Liver (tissue), 9 donors: ENCODE data around the gene TUSC2. TPM values are rescaled to one million over a fixed set of nuclear protein-coding genes. Genes with fewer than 3 reads are reported as not detected.

Experiments
- DNase-seq: peaks from one replicate; pipeline ENCODE4 v3.0.0-alpha.2; 2017; ENCODE audit warnings: low spot score
- H3K27ac ChIP-seq, 2 donors: one replicate each; pipeline ENCODE4 v1.7.0; 2013; ENCODE audit warnings: inconsistent platforms in 2 of 2, low read length in 2 of 2, control low read depth in 1 of 2, low read depth in 1 of 2, mild to moderate bottlenecking in 1 of 2
- H3K27me3 ChIP-seq, 4 donors: one replicate each; pipeline versions ENCODE4 v1.6.1 to v1.7.0; 2013; ENCODE audit warnings: low read length in 3 of 4, inconsistent platforms in 1 of 4, mild to moderate bottlenecking in 1 of 4, moderate library complexity in 1 of 4; ENCODE audit not compliant: control insufficient read depth in 4 of 4, insufficient read depth in 4 of 4
- H3K36me3 ChIP-seq, 4 donors: one replicate each; pipeline versions ENCODE4 v1.6.1 to v1.7.0; 2013; ENCODE audit warnings: low read length in 3 of 4, mild to moderate bottlenecking in 3 of 4, low read depth in 1 of 4, moderate library complexity in 1 of 4; ENCODE audit not compliant: control insufficient read depth in 4 of 4, insufficient read depth in 3 of 4
- H3K4me1 ChIP-seq, 4 donors: one replicate each; pipeline versions ENCODE4 v1.6.1 to v1.7.0; 2013; ENCODE audit warnings: low read length in 3 of 4, mild to moderate bottlenecking in 3 of 4, moderate library complexity in 1 of 4; ENCODE audit not compliant: control insufficient read depth in 4 of 4, insufficient read depth in 4 of 4
- H3K4me3 ChIP-seq, 3 donors: one replicate each; pipeline versions ENCODE4 v1.6.1 to v1.7.0; 2013; ENCODE audit warnings: low read length in 3 of 3, control low read depth in 1 of 3, low read depth in 1 of 3, mild to moderate bottlenecking in 1 of 3
- H3K9ac ChIP-seq, 2 donors: one replicate each; pipeline ENCODE4 v1.7.0; 2013; ENCODE audit warnings: low read length in 2 of 2, mild to moderate bottlenecking in 2 of 2, moderate library complexity in 2 of 2, control low read depth in 1 of 2, low read depth in 1 of 2
- H3K9me3 ChIP-seq, 4 donors: one replicate each; pipeline versions ENCODE4 v1.6.1 to v1.7.0; 2013; ENCODE audit warnings: low read length in 3 of 4; ENCODE audit not compliant: control insufficient read depth in 4 of 4
- EGR1 ChIP-seq, 2 donors: IDR thresholded peaks; 2 replicates each; pipeline ENCODE4 v1.6.1; 2016 to 2018; ENCODE audit warnings: antibody characterized with exemption in 2 of 2, low read depth in 2 of 2
- FOXA1 ChIP-seq: IDR thresholded peaks from 2 replicates; pipeline ENCODE4 v1.6.1; 2016; ENCODE audit warnings: antibody characterized with exemption
- FOXA2 ChIP-seq: IDR thresholded peaks from 2 replicates; pipeline ENCODE4 v1.6.1; 2016; ENCODE audit warnings: antibody characterized with exemption
- GABPA ChIP-seq, 2 donors: IDR thresholded peaks in 1 of 2; conservative IDR thresholded peaks in 1 of 2; 2 replicates each; pipeline ENCODE4 v1.6.1; 2016; ENCODE audit warnings: antibody characterized with exemption in 2 of 2, mild to moderate bottlenecking in 1 of 2, moderate library complexity in 1 of 2
- HNF4A ChIP-seq, 2 donors: conservative IDR thresholded peaks; 2 replicates each; pipeline ENCODE4 v1.6.1; 2016; ENCODE audit warnings: antibody characterized with exemption in 2 of 2, mild to moderate bottlenecking in 2 of 2
- HNF4G ChIP-seq: IDR thresholded peaks from 2 replicates; pipeline ENCODE4 v1.6.1; 2016; ENCODE audit warnings: antibody characterized with exemption
- JUND ChIP-seq, 2 donors: IDR thresholded peaks; 2 replicates each; pipeline ENCODE4 v1.6.1; 2016; ENCODE audit warnings: antibody characterized with exemption in 2 of 2
- NR2F2 ChIP-seq: IDR thresholded peaks from 2 replicates; pipeline ENCODE4 v1.6.1; 2016; ENCODE audit warnings: antibody characterized with exemption
- RAD21 ChIP-seq, 2 donors: IDR thresholded peaks; 2 replicates each; pipeline ENCODE4 v1.6.1; 2016; ENCODE audit warnings: antibody characterized with exemption in 2 of 2, mild to moderate bottlenecking in 2 of 2
- RXRA ChIP-seq, 2 donors: IDR thresholded peaks; 2 replicates each; pipeline ENCODE4 v1.6.1; 2017 to 2018; ENCODE audit warnings: antibody characterized with exemption in 2 of 2, mild to moderate bottlenecking in 1 of 2
- SP1 ChIP-seq: IDR thresholded peaks from 2 replicates; pipeline ENCODE4 v1.6.1; 2018; ENCODE audit warnings: antibody characterized with exemption, mild to moderate bottlenecking
- TAF1 ChIP-seq: conservative IDR thresholded peaks from 2 replicates; pipeline ENCODE4 v1.6.1; 2016; ENCODE audit warnings: antibody characterized with exemption, mild to moderate bottlenecking
- YY1 ChIP-seq: IDR thresholded peaks from 2 replicates; pipeline ENCODE4 v1.6.1; 2016; ENCODE audit warnings: antibody characterized with exemption, mild to moderate bottlenecking
- WGBS: extraction: QIAGEN DNeasy Blood & Tissue Kit; methylation state at CpG from one replicate; pipeline ENCODE4 v1.1.7; 2013; 5-methylcytosine and 5-hydroxymethylcytosine counted together
- polyA plus RNA-seq, 2 donors: library from polyadenylated mRNA; stranded (reverse) in 1 of 2; unstranded in 1 of 2; fragments of 200-250 nt in 1 of 2; fragments of >200 nt in 1 of 2; fragmentation: Nextera tagmentation in 1 of 2; extraction: Ambion mirVana in 1 of 2; gene quantifications; one replicate each; pipeline versions ENCODE4 v1.2.1 to v1.2.3, GENCODE V29; 2013 to 2015
- total RNA-seq, 2 donors: library from RNA; depleted of rRNA; stranded (reverse); fragments of >200 nt; gene quantifications; one replicate each; pipeline ENCODE4 v1.2.3, GENCODE V29; 2014
- TF ChIP-seq, protein P1 (sequence below): IDR thresholded peaks from 2 replicates; pipeline ENCODE4 v1.6.1; 2016; ENCODE audit warnings: antibody characterized with exemption
- TF ChIP-seq, protein P2 (sequence below): IDR thresholded peaks from 2 replicates; pipeline ENCODE4 v1.6.1; 2016; ENCODE audit warnings: antibody characterized with exemption
- TF ChIP-seq, protein P3 (sequence below): fragments of 150-350 bp; IDR thresholded peaks from 2 replicates; pipeline ENCODE4 v1.5.1; 2017; ENCODE audit warnings: improper control_type of control experiment, low read depth, low read length; ENCODE audit not compliant: missing input control
- TF ChIP-seq, protein P4 (sequence below): IDR thresholded peaks from 2 replicates; pipeline ENCODE4 v1.6.1; 2016; ENCODE audit warnings: antibody characterized with exemption
- TF ChIP-seq, protein P5 (sequence below): IDR thresholded peaks from 2 replicates; pipeline ENCODE4 v1.6.1; 2016; ENCODE audit warnings: antibody characterized with exemption, mild to moderate bottlenecking
- donor health status: healthy.
- donor health status: healthy.
- donor health status: healthy.
- donor health status: healthy.
- donor health status: healthy.

TUSC2 gene
- total and polyA plus RNA-seq, 4 donors: 12.7 to 37.7 (median 21.7) TPM

DNA sequence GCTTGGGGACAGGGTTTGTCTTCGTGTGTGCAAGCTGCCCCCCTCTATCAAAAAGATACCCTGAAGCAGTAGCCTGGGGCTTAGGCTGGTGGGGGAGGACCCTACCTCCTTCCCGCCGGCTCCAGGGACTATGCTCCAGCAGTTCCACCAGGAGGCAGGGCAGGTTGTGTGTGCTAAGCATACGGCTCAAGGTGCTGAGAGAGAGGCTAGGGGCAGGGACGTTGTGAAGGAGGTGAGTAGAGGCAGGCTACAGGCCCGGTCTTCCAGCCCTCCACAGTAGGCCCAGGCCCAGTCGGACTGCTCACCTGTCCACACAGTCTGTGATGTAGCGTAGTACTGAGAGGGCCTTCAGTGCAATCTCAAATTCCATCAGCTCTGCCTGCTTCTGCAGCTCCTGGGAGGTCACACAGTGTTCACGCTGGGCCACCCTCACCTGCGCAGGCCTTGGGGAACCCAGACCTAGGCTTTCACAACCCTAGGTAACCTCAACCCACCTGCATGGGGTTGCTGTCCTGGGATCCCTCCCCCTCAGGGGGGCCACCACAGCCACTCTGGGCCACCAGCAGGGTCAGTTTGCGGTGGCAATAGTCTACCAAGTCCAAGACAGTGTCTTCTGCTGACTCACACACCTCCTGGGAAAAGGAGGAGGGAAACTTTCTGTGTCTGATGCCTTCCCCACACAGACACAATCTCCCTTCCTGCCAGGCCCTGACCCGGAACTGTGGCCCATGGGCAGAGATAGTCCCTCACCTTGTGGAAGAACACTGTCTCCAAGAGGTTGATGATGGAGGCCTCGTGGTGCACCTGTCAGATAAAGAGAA, 15.0 kb upstream of the TUSC2 start:
- H3K9ac ChIP-seq: no peak overlapping the region
- H3K4me1 ChIP-seq: peaks cover 9 to 28% (median 12%) of the 10 kb centered on the region in 4 donors
- H3K36me3 ChIP-seq: peaks cover 0 to 3% (median 0%) of the 10 kb centered on the region in 4 donors
- H3K27ac ChIP-seq: no peak overlapping the region
- no peaks in the 10 kb centered on the region for H3K9me3 ChIP-seq
- no peak overlapping the region for H3K4me3 ChIP-seq
- no peak for DNase-seq
- TF ChIP-seq NR2F2 (no peak), TAF1 (no peak), EGR1 (IDR thresholded peaks at IDR 0.05; ENCODE audit: low read depth in 2 of 2) (no peak), JUND (IDR thresholded peaks at IDR 0.05) (no peak), FOXA1 (no peak), RXRA (IDR thresholded peaks at IDR 0.05) (no peak), RAD21 (IDR thresholded peaks at IDR 0.05) (no peak), HNF4G (no peak), SP1 (no peak), GABPA (IDR thresholded peaks at IDR 0.05 in 1 of 2, conservative IDR thresholded peaks at IDR 0.05 in 1 of 2) (no peak), HNF4A (conservative IDR thresholded peaks at IDR 0.05) (no peak), YY1 (no peak), FOXA2 (no peak)
- TF ChIP-seq, protein P1, sequence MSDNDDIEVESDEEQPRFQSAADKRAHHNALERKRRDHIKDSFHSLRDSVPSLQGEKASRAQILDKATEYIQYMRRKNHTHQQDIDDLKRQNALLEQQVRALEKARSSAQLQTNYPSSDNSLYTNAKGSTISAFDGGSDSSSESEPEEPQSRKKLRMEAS: no peak
- TF ChIP-seq, protein P2, sequence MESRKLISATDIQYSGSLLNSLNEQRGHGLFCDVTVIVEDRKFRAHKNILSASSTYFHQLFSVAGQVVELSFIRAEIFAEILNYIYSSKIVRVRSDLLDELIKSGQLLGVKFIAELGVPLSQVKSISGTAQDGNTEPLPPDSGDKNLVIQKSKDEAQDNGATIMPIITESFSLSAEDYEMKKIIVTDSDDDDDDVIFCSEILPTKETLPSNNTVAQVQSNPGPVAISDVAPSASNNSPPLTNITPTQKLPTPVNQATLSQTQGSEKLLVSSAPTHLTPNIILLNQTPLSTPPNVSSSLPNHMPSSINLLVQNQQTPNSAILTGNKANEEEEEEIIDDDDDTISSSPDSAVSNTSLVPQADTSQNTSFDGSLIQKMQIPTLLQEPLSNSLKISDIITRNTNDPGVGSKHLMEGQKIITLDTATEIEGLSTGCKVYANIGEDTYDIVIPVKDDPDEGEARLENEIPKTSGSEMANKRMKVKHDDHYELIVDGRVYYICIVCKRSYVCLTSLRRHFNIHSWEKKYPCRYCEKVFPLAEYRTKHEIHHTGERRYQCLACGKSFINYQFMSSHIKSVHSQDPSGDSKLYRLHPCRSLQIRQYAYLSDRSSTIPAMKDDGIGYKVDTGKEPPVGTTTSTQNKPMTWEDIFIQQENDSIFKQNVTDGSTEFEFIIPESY: no peak
- TF ChIP-seq, protein P3, sequence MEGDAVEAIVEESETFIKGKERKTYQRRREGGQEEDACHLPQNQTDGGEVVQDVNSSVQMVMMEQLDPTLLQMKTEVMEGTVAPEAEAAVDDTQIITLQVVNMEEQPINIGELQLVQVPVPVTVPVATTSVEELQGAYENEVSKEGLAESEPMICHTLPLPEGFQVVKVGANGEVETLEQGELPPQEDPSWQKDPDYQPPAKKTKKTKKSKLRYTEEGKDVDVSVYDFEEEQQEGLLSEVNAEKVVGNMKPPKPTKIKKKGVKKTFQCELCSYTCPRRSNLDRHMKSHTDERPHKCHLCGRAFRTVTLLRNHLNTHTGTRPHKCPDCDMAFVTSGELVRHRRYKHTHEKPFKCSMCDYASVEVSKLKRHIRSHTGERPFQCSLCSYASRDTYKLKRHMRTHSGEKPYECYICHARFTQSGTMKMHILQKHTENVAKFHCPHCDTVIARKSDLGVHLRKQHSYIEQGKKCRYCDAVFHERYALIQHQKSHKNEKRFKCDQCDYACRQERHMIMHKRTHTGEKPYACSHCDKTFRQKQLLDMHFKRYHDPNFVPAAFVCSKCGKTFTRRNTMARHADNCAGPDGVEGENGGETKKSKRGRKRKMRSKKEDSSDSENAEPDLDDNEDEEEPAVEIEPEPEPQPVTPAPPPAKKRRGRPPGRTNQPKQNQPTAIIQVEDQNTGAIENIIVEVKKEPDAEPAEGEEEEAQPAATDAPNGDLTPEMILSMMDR: no peak
- TF ChIP-seq, protein P4, sequence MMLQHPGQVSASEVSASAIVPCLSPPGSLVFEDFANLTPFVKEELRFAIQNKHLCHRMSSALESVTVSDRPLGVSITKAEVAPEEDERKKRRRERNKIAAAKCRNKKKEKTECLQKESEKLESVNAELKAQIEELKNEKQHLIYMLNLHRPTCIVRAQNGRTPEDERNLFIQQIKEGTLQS: no peak
- TF ChIP-seq, protein P5, sequence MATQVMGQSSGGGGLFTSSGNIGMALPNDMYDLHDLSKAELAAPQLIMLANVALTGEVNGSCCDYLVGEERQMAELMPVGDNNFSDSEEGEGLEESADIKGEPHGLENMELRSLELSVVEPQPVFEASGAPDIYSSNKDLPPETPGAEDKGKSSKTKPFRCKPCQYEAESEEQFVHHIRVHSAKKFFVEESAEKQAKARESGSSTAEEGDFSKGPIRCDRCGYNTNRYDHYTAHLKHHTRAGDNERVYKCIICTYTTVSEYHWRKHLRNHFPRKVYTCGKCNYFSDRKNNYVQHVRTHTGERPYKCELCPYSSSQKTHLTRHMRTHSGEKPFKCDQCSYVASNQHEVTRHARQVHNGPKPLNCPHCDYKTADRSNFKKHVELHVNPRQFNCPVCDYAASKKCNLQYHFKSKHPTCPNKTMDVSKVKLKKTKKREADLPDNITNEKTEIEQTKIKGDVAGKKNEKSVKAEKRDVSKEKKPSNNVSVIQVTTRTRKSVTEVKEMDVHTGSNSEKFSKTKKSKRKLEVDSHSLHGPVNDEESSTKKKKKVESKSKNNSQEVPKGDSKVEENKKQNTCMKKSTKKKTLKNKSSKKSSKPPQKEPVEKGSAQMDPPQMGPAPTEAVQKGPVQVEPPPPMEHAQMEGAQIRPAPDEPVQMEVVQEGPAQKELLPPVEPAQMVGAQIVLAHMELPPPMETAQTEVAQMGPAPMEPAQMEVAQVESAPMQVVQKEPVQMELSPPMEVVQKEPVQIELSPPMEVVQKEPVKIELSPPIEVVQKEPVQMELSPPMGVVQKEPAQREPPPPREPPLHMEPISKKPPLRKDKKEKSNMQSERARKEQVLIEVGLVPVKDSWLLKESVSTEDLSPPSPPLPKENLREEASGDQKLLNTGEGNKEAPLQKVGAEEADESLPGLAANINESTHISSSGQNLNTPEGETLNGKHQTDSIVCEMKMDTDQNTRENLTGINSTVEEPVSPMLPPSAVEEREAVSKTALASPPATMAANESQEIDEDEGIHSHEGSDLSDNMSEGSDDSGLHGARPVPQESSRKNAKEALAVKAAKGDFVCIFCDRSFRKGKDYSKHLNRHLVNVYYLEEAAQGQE: no peak
- H3K27me3 ChIP-seq: no peaks in the 10 kb centered on the region
- WGBS: 91% methylated on average over 13 of the region's 13 CpGs
